Panc1 (cell line): ENCODE measurements around the gene CENPP. TPM values are rescaled to one million over a fixed set of nuclear protein-coding genes. Genes with fewer than 3 reads are reported as not detected.

Experiments used
- ATAC-seq: fragments of 200-7000 bp; cut with Tn5 transposase; 2 replicates; pipeline ENCODE4 v1.9.1; 2020; ENCODE audit warnings: mild to moderate bottlenecking, moderate library complexity
- BruUV-seq: library from RNA; stranded (reverse); fragments of 400-500 nt; replicated peaks from 2 replicates; lab custom pipeline; 2021; lab: Mats Ljungman, UMichigan
- CTCF ChIA-PET: fragments of 300-600 bp; sonication (Branson Sonifier 250); formaldehyde crosslinking; loops from one replicate; lab custom pipeline; 2022; ENCODE audit warnings: antibody characterized with exemption; lab: Charles Lee
- POLR2A ChIA-PET: fragments of 300-600 bp; sonication (Branson Sonifier 250); formaldehyde crosslinking; loops from one replicate; lab custom pipeline; 2022; ENCODE audit warnings: antibody characterized with exemption; lab: Charles Lee
- DNase-seq: peaks from one replicate; pipeline ENCODE4 v3.0.0-alpha.2; 2010; ENCODE audit warnings: low read depth, low spot score
- H3K27ac ChIP-seq: 2 replicates; pipeline ENCODE4 v1.5.1; 2011; ENCODE audit warnings: mild to moderate bottlenecking, low read length, inconsistent platforms
- H3K27me3 ChIP-seq: fragments of 200-500 bp; sonication (Bioruptor generic); 2 replicates; pipeline ENCODE4 v1.6.0; 2014; ENCODE audit warnings: low read length, inconsistent platforms; ENCODE audit not compliant: control insufficient read depth, insufficient read depth
- H3K36me3 ChIP-seq: fragments of 200-500 bp; sonication (Bioruptor generic); 2 replicates; pipeline ENCODE4 v1.5.1; 2014; ENCODE audit warnings: inconsistent platforms, mild to moderate bottlenecking, low read length, moderate library complexity; ENCODE audit not compliant: control insufficient read depth, insufficient read depth
- H3K4me1 ChIP-seq: 2 replicates; pipeline ENCODE4 v1.5.1; 2011; ENCODE audit warnings: inconsistent platforms, mild to moderate bottlenecking, low read length, moderate library complexity; ENCODE audit not compliant: control insufficient read depth, insufficient read depth
- H3K4me3 ChIP-seq, 2 experiments: 2 replicates each; pipeline ENCODE4 v1.5.1; 2011 to 2012; ENCODE audit warnings: low read depth in 2 of 2, low read length in 2 of 2, mild to moderate bottlenecking in 2 of 2, inconsistent platforms in 1 of 2, moderate library complexity in 1 of 2
- H3K9me3 ChIP-seq: fragments of 200-500 bp; sonication (Bioruptor generic); 2 replicates; pipeline ENCODE4 v1.5.1; 2014; ENCODE audit warnings: low read depth, mild to moderate bottlenecking, inconsistent platforms, low read length, moderate library complexity; ENCODE audit not compliant: control insufficient read depth, insufficient read depth
- POLR2AphosphoS5 ChIP-seq: IDR thresholded peaks from 2 replicates; pipeline ENCODE4 v1.6.1; 2012; ENCODE audit warnings: mild to moderate bottlenecking, low read depth, low read length, moderate library complexity
- SIN3A ChIP-seq: IDR thresholded peaks from 2 replicates; pipeline ENCODE4 v1.6.1; 2012; ENCODE audit warnings: low read depth, mild to moderate bottlenecking, low read length, moderate library complexity, borderline replicate concordance; ENCODE audit not compliant: insufficient read depth
- TCF7L2 ChIP-seq: IDR thresholded peaks from 2 replicates; pipeline ENCODE4 v1.6.1; 2011; ENCODE audit warnings: mild to moderate bottlenecking, low read depth, low read length, inconsistent platforms
- in situ Hi-C: cut with HindIII; loops from 2 replicates; pipeline ENCODE4 v1.10.0; 2016; ENCODE audit warnings: low sequenced_read_pairs, low pct_unique_long_range_greater_than_20kb
- intact Hi-C: fragments of 100-400 bp; cut with micrococcal nuclease; formaldehyde crosslinking; loops from one replicate; pipeline ENCODE4 v1.10.0; 2022; ENCODE audit not compliant: unreplicated experiment
- total RNA-seq: library from RNA; stranded (reverse); gene quantifications from one replicate; pipeline ENCODE4 v1.2.1, GENCODE V29; 2021; ENCODE audit not compliant: unreplicated experiment
- TF ChIP-seq, protein P1 (sequence below): fragments of 450-650 bp; IDR thresholded peaks from 2 replicates; pipeline ENCODE4 v1.5.1; 2017; ENCODE audit warnings: mild to moderate bottlenecking
- TF ChIP-seq, protein P2 (sequence below), 2 experiments: IDR thresholded peaks; 2 replicates each; pipeline ENCODE4 v1.6.1; 2011 to 2012; ENCODE audit warnings: low read depth in 2 of 2, control low read depth in 1 of 2, low read length in 1 of 2, mild to moderate bottlenecking in 1 of 2, moderate library complexity in 1 of 2; ENCODE audit not compliant: insufficient read depth in 1 of 2

CENPP gene
- total RNA-seq, 1 experiment from 2014 or later: 6.7 TPM

DNA sequence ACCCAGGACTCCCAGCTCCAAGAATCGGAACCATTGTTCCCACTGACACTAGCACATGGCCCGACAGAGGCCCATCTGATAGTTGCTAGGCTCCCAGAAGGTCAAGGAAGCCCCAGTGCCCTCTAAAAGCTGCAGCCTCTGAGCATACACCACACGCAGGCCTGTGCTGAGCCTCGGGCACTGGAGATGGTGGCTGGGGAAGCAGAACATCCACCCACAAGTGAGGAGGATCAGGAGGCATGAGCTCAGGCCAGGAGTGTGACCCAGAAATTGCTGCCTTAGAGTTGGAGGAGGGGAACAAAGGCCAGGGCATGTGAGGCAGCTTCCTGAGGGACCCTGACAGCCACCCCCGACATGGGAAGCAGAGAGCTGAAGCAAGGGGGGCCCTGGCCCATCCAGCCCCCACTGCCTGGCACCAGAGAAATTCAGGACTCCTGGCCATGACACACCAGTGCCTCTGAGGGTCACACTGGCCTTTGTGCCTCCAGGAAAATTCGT lies 322.8 kb downstream of the CENPP start:
- no peak overlapping the region for H3K27ac ChIP-seq
- H3K27me3 ChIP-seq: no peaks in the 10 kb centered on the region
- TF ChIP-seq, protein P1, sequence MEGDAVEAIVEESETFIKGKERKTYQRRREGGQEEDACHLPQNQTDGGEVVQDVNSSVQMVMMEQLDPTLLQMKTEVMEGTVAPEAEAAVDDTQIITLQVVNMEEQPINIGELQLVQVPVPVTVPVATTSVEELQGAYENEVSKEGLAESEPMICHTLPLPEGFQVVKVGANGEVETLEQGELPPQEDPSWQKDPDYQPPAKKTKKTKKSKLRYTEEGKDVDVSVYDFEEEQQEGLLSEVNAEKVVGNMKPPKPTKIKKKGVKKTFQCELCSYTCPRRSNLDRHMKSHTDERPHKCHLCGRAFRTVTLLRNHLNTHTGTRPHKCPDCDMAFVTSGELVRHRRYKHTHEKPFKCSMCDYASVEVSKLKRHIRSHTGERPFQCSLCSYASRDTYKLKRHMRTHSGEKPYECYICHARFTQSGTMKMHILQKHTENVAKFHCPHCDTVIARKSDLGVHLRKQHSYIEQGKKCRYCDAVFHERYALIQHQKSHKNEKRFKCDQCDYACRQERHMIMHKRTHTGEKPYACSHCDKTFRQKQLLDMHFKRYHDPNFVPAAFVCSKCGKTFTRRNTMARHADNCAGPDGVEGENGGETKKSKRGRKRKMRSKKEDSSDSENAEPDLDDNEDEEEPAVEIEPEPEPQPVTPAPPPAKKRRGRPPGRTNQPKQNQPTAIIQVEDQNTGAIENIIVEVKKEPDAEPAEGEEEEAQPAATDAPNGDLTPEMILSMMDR: no peak
- TF ChIP-seq SIN3A (no peak), POLR2AphosphoS5 (no peak), TCF7L2 (no peak)
- TF ChIP-seq, protein P2, sequence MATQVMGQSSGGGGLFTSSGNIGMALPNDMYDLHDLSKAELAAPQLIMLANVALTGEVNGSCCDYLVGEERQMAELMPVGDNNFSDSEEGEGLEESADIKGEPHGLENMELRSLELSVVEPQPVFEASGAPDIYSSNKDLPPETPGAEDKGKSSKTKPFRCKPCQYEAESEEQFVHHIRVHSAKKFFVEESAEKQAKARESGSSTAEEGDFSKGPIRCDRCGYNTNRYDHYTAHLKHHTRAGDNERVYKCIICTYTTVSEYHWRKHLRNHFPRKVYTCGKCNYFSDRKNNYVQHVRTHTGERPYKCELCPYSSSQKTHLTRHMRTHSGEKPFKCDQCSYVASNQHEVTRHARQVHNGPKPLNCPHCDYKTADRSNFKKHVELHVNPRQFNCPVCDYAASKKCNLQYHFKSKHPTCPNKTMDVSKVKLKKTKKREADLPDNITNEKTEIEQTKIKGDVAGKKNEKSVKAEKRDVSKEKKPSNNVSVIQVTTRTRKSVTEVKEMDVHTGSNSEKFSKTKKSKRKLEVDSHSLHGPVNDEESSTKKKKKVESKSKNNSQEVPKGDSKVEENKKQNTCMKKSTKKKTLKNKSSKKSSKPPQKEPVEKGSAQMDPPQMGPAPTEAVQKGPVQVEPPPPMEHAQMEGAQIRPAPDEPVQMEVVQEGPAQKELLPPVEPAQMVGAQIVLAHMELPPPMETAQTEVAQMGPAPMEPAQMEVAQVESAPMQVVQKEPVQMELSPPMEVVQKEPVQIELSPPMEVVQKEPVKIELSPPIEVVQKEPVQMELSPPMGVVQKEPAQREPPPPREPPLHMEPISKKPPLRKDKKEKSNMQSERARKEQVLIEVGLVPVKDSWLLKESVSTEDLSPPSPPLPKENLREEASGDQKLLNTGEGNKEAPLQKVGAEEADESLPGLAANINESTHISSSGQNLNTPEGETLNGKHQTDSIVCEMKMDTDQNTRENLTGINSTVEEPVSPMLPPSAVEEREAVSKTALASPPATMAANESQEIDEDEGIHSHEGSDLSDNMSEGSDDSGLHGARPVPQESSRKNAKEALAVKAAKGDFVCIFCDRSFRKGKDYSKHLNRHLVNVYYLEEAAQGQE (IDR thresholded peaks at IDR 0.05; ENCODE audit: insufficient read depth in 1 of 2, low read depth in 2 of 2, low read length in 1 of 2): no peak
- POLR2A ChIA-PET: no interaction called here
- in situ Hi-C loops: no loop called here
- no peak overlapping the region for H3K4me3 ChIP-seq
- no TSS peak for BruUV-seq
- no peaks in the 10 kb centered on the region; the same call in 1 of the 2 replicates for H3K36me3 ChIP-seq
- no peaks in the 10 kb centered on the region for H3K9me3 ChIP-seq
- no peak for DNase-seq
- no peaks in the 10 kb centered on the region for H3K4me1 ChIP-seq
- ATAC-seq: no peak
- CTCF ChIA-PET: no interaction called here
- intact Hi-C loops: no loop called here

DNA sequence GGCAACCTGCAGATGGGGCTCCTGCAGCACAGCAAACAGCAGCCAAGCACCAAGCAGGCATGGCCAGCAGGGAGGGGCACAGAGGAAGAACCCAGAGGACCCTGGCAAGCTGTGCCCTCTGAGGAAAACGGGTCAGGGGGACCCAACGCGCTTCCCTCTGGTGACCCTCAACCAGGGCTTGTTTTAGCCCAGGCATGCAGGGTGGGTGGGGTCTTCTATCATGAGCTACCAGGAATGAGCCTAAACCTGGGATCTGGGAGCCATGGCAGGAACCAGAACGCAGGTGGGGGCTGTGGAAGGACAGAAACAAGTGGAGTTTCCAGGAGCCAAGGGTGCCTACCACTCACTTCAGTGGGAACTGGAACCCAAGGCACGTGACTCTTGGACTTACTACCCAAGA lies 323.3 kb downstream of the CENPP start:
- no peak overlapping the region for H3K27ac ChIP-seq
- intact Hi-C loops: no loop called here
- no peaks in the 10 kb centered on the region for H3K4me1 ChIP-seq
- POLR2A ChIA-PET: no interaction called here
- CTCF ChIA-PET: no interaction called here
- in situ Hi-C loops: no loop called here
- ATAC-seq: no peak
- no peaks in the 10 kb centered on the region; the same call in 1 of the 2 replicates for H3K36me3 ChIP-seq
- TF ChIP-seq, protein P1: no peak
- TF ChIP-seq POLR2AphosphoS5 (no peak), TCF7L2 (no peak), SIN3A (no peak)
- TF ChIP-seq, protein P2 (IDR thresholded peaks at IDR 0.05; ENCODE audit: insufficient read depth in 1 of 2, low read depth in 2 of 2, low read length in 1 of 2): no peak
- no TSS peak for BruUV-seq
- no peak overlapping the region for H3K4me3 ChIP-seq
- H3K9me3 ChIP-seq: no peaks in the 10 kb centered on the region
- DNase-seq: no peak
- H3K27me3 ChIP-seq: no peaks in the 10 kb centered on the region
